HepG2 (cell line): ENCODE data around the gene TAMM41. TPM values are rescaled to one million over a fixed set of nuclear protein-coding genes. Genes with fewer than 3 reads are reported as not detected.

Experiments
- ATAC-seq: fragments of 200-7000 bp; cut with Tn5 transposase; 3 replicates; pipeline ENCODE4 v1.9.1; 2020; ENCODE audit warnings: mild to moderate bottlenecking, moderate library complexity
- BruUV-seq: library from RNA; stranded (reverse); fragments of 400-500 nt; replicated peaks from 2 replicates; lab custom pipeline; 2021; lab: Mats Ljungman, UMichigan
- CTCF ChIA-PET: fragments of 300-600 bp; formaldehyde crosslinking; extraction: SDS; loops from one replicate; lab custom pipeline; 2021; ENCODE audit warnings: low total read pairs, inconsistent platforms, low intra/inter-chr PET ratio; lab: Yijun Ruan, JAX
- POLR2A ChIA-PET: fragments of 350-600 bp; sonication (Branson Sonifier 250); formaldehyde crosslinking; loops from one replicate; lab custom pipeline; 2020; ENCODE audit warnings: antibody characterized with exemption, inconsistent platforms; lab: Yijun Ruan, JAX
- DNase-seq: peaks from one replicate; pipeline ENCODE4 v3.0.0-alpha.2; 2015; ENCODE audit warnings: low spot score
- FAIRE-seq: peaks from 3 replicates; lab custom pipeline; 2011; peaks lifted over from hg19 to GRCh38; lab: Jason Lieb, UNC
- H2AFZ ChIP-seq: one replicate; pipeline ENCODE4 v1.6.1; 2011; ENCODE audit warnings: low read length, inconsistent platforms
- H3K27ac ChIP-seq: fragments of 300-600 bp; 3 replicates; pipeline ENCODE4 v1.8.0; 2011; ENCODE audit warnings: mixed run types, mild to moderate bottlenecking, mixed read lengths, low read length, inconsistent platforms; ENCODE audit not compliant: insufficient read depth; ENCODE audit errors: extremely low read length
- H3K27me3 ChIP-seq, 2 experiments: fragments of 200-600 bp in 1 of 2; 2 replicates in 1 of 2; 3 replicates in 1 of 2; pipeline versions ENCODE4 v1.6.0 to v1.8.0; 2011; ENCODE audit warnings: low read length in 2 of 2, mild to moderate bottlenecking in 2 of 2, moderate library complexity in 2 of 2, inconsistent platforms in 1 of 2; ENCODE audit not compliant: insufficient read depth in 2 of 2, control insufficient read depth in 1 of 2
- H3K36me3 ChIP-seq, 2 experiments: fragments of 200-600 bp in 1 of 2; replicated peaks in 1 of 2; 2 replicates in 1 of 2; 3 replicates in 1 of 2; pipeline versions ENCODE4 v1.5.1 to v1.8.0; 2011; ENCODE audit warnings: low read length in 2 of 2, inconsistent platforms in 1 of 2; ENCODE audit not compliant: insufficient read depth in 2 of 2, control insufficient read depth in 1 of 2
- H3K4me1 ChIP-seq: 2 replicates; pipeline ENCODE4 v1.5.1; 2012; ENCODE audit warnings: low read length, inconsistent platforms; ENCODE audit not compliant: insufficient read depth
- H3K4me2 ChIP-seq: 2 replicates; pipeline ENCODE4 v1.6.0; 2011; ENCODE audit warnings: low read depth, low read length, inconsistent platforms
- H3K4me3 ChIP-seq, 3 experiments: fragments of 200-600 bp in 1 of 3; sonication (generic), shearing (Covaris generic) in 1 of 3; replicated peaks in 1 of 3; 2 replicates each; pipeline ENCODE4 v1.5.1; 2011 to 2016; ENCODE audit warnings: low read length in 3 of 3, inconsistent platforms in 2 of 3, low read depth in 2 of 3, mild to moderate bottlenecking in 2 of 3, control low read depth in 1 of 3, mixed read lengths in 1 of 3; ENCODE audit not compliant: insufficient read depth in 1 of 3
- H3K79me2 ChIP-seq: one replicate; pipeline ENCODE4 v1.6.1; 2011; ENCODE audit warnings: low read length, inconsistent platforms; ENCODE audit not compliant: insufficient read depth
- H3K9ac ChIP-seq: 2 replicates; pipeline ENCODE4 v1.6.0; 2011; ENCODE audit warnings: mild to moderate bottlenecking, low read depth, low read length, inconsistent platforms; ENCODE audit not compliant: insufficient read depth
- H3K9me3 ChIP-seq: 2 replicates; pipeline ENCODE4 v1.5.1; 2012; ENCODE audit warnings: mild to moderate bottlenecking, low read length
- H4K20me1 ChIP-seq: 2 replicates; pipeline ENCODE4 v1.6.0; 2011; ENCODE audit warnings: inconsistent platforms, mild to moderate bottlenecking, low read length, moderate library complexity; ENCODE audit not compliant: insufficient read depth
- ATF7-NPFF ChIP-seq: sonication (generic); formaldehyde crosslinking; IDR thresholded peaks from 2 replicates; pipeline ENCODE4 v1.8.1; 2023; ENCODE audit warnings: mild to moderate bottlenecking, low read depth, missing genetic modification reagents, moderate library complexity
- ATM ChIP-seq: fragments of 450-650 bp; IDR thresholded peaks from 2 replicates; pipeline ENCODE4 v1.7.1; 2017; ENCODE audit warnings: mild to moderate bottlenecking, borderline replicate concordance
- BCLAF1 ChIP-seq: fragments of 450-650 bp; IDR thresholded peaks from 2 replicates; pipeline ENCODE4 v1.6.1; 2017; ENCODE audit warnings: mild to moderate bottlenecking
- ESRRA ChIP-seq: sonication (generic); formaldehyde crosslinking; IDR thresholded peaks from 2 replicates; pipeline ENCODE4 v1.5.1; 2020; ENCODE audit warnings: mild to moderate bottlenecking, low read depth, missing genetic modification reagents
- HOMEZ ChIP-seq: IDR thresholded peaks from 2 replicates; pipeline ENCODE4 v1.6.1; 2016; ENCODE audit warnings: low read depth
- MAZ ChIP-seq, 2 experiments: sonication (generic) in 1 of 2; formaldehyde crosslinking in 1 of 2; IDR thresholded peaks; 2 replicates each; pipeline versions ENCODE4 v1.5.0 to v1.6.1; 2012 to 2020; ENCODE audit warnings: low read depth in 2 of 2, mild to moderate bottlenecking in 2 of 2, borderline replicate concordance in 1 of 2, improper control_type of control experiment in 1 of 2, low read length in 1 of 2, missing genetic modification reagents in 1 of 2, moderate library complexity in 1 of 2
- MYC ChIP-seq: sonication (generic); formaldehyde crosslinking; IDR thresholded peaks from 2 replicates; pipeline ENCODE4 v1.9.0; 2021; ENCODE audit warnings: missing genetic modification reagents, borderline replicate concordance
- REL ChIP-seq: sonication (generic); formaldehyde crosslinking; conservative IDR thresholded peaks from 2 replicates; pipeline ENCODE4 v1.8.0; 2022; ENCODE audit warnings: mild to moderate bottlenecking, missing genetic modification reagents, moderate library complexity
- SIN3A ChIP-seq: IDR thresholded peaks from 2 replicates; pipeline ENCODE4 v1.6.1; 2011; ENCODE audit warnings: low read depth, mild to moderate bottlenecking, control low read depth, low read length, borderline replicate concordance
- SOX5 ChIP-seq: IDR thresholded peaks from 2 replicates; pipeline ENCODE4 v1.6.1; 2016; ENCODE audit warnings: borderline replicate concordance
- SRSF9 ChIP-seq: fragments of 200-400 bp; formaldehyde crosslinking; IDR thresholded peaks from 2 replicates; pipeline ENCODE4 v1.6.1; 2018; ENCODE audit warnings: borderline replicate concordance, mild to moderate bottlenecking, low read depth, low read length; ENCODE audit not compliant: insufficient read depth, poor library complexity, severe bottlenecking
- ZBTB7A ChIP-seq: sonication (generic); formaldehyde crosslinking; IDR thresholded peaks from 2 replicates; pipeline ENCODE4 v1.8.0; 2022; ENCODE audit warnings: mild to moderate bottlenecking, missing genetic modification reagents
- ZNF101 ChIP-seq: sonication (generic); formaldehyde crosslinking; IDR thresholded peaks from 2 replicates; pipeline ENCODE4 v1.4.0; 2020; ENCODE audit warnings: mild to moderate bottlenecking, low read depth, missing genetic modification reagents, borderline replicate concordance
- ZNF343 ChIP-seq: sonication (generic); formaldehyde crosslinking; IDR thresholded peaks from 2 replicates; pipeline ENCODE4 v1.4.0; 2020; ENCODE audit warnings: mild to moderate bottlenecking, missing genetic modification reagents
- ZNF652 ChIP-seq: IDR thresholded peaks from 2 replicates; pipeline ENCODE4 v1.6.1; 2016; ENCODE audit warnings: low read depth, borderline replicate concordance
- ZNF75D ChIP-seq: sonication (generic); formaldehyde crosslinking; IDR thresholded peaks from 2 replicates; pipeline ENCODE4 v1.8.1; 2023; ENCODE audit warnings: missing genetic modification reagents, mild to moderate bottlenecking, borderline replicate concordance
- ZNF781 ChIP-seq: sonication (generic); formaldehyde crosslinking; IDR thresholded peaks from 2 replicates; pipeline ENCODE4 v1.5.1; 2020; ENCODE audit warnings: borderline replicate concordance, mild to moderate bottlenecking, missing genetic modification reagents; ENCODE audit errors: not compliant biosample characterization
- ZNF816 ChIP-seq: sonication (generic); formaldehyde crosslinking; IDR thresholded peaks from 2 replicates; pipeline ENCODE4 v1.8.0; 2022; ENCODE audit warnings: missing genetic modification reagents, mild to moderate bottlenecking, borderline replicate concordance
- WGBS: methylation state at CpG from one replicate; pipeline ENCODE4 v1.1.6; 2017; ENCODE audit warnings: low lambda C conversion rate; 5-methylcytosine and 5-hydroxymethylcytosine counted together
- in situ Hi-C: cut with HindIII; loops from 2 replicates; pipeline ENCODE4 v1.10.0; 2017; ENCODE audit warnings: low pct_unique_long_range_greater_than_20kb; ENCODE audit not compliant: extremely low pct_ligation_motif_present
- intact Hi-C: fragments of 100-400 bp; cut with micrococcal nuclease; formaldehyde crosslinking; loops from one replicate; pipeline ENCODE4 v1.10.0; 2022; ENCODE audit not compliant: unreplicated experiment
- polyA plus RNA-seq, 8 experiments: library from polyadenylated mRNA; depleted of rRNA in 3 of 8; stranded (reverse) in 7 of 8; unstranded in 1 of 8; fragments of >200 nt; fragmentation: Illumina TruSeq in 4 of 8; extraction: Trizol in 4 of 8; gene quantifications; 2 replicates each; pipeline versions ENCODE4 v1.2.1 to v1.2.3, GENCODE V29; 2011 to 2016; ENCODE audit warnings: low read depth in 4 of 8, missing spikeins in 1 of 8, mixed read lengths in 1 of 8; ENCODE audit not compliant: insufficient read depth in 1 of 8
- total RNA-seq, 5 experiments: library from RNA; depleted of rRNA; stranded (reverse); fragments of >200 nt; fragmentation: Illumina TruSeq; extraction: Trizol; gene quantifications; 2 replicates each; pipeline ENCODE4 v1.2.3, GENCODE V29; 2016; ENCODE audit warnings: low read depth in 1 of 5

Gene TAMM41
- total and polyA plus RNA-seq, 2 of the 13 experiments (the other 11 are each of a cell fraction or from before 2014, with no cell fraction given), result 9.9 to 12.2 TPM

- H4K20me1 ChIP-seq, result no peaks in the 10 kb centered on the region
- H3K4me3 ChIP-seq, result no peak overlapping the region
- no peaks in the 10 kb centered on the region for H3K9me3 ChIP-seq
- FAIRE-seq (no peak), DNase-seq (no peak), ATAC-seq (no peak)
- POLR2A ChIA-PET, result no interaction called here
- no peaks in the 10 kb centered on the region for H3K79me2 ChIP-seq
- no peak overlapping the region for H2AFZ ChIP-seq
- no peak overlapping the region for H3K4me2 ChIP-seq
- WGBS, result 91% methylated on average over 8 of the region's 8 CpGs
- TF ChIP-seq BCLAF1 (no peak), HOMEZ (CRISPR knock-in tag) (no peak), SRSF9 (no peak), SIN3A (no peak), ZNF816 (CRISPR knock-in tag) (no peak), ZNF343 (CRISPR knock-in tag) (no peak), ZBTB7A (CRISPR knock-in tag) (no peak), ZNF652 (CRISPR knock-in tag) (no peak), ESRRA (CRISPR knock-in tag) (no peak), ATM (no peak), ZNF781 (CRISPR knock-in tag) (no peak), ZNF101 (no peak), SOX5 (CRISPR knock-in tag) (no peak), MAZ (IDR thresholded peaks at IDR 0.05; ENCODE audit: borderline replicate concordance, low read depth, low read length) (no peak), MAZ (CRISPR knock-in tag; IDR thresholded peaks at IDR 0.05; ENCODE audit: low read depth) (no peak), REL (CRISPR knock-in tag) (no peak), ATF7-NPFF (CRISPR knock-in tag) (no peak), ZNF75D (CRISPR knock-in tag) (no peak), MYC (CRISPR knock-in tag) (no peak)
- in situ Hi-C loops, result no loop called here
- no TSS peak for BruUV-seq
- no peak overlapping the region for H3K27ac ChIP-seq
- CTCF ChIA-PET, result no interaction called here
- H3K36me3 ChIP-seq, result no peaks in the 10 kb centered on the region
- intact Hi-C loops, result no loop called here
- no peak overlapping the region for H3K9ac ChIP-seq
- H3K4me1 ChIP-seq, result peaks cover 11% of the 10 kb centered on the region
- no peaks in the 10 kb centered on the region for H3K27me3 ChIP-seq
These were observed 71.2 kb downstream of the TAMM41 start for GRCh38 chr3:11775493-11775892.
